Erythroblast (primary cell): ENCODE results near the gene PCDH8.
A peak's percentile ranks its signal among the peaks of the same experiment; 100 is the strongest.

ENCODE experiments used
- DNase-seq, 2 experiments: peaks; one replicate each; lab custom pipeline; 2025; lab: John Stamatoyannopoulos, UW
- GATA1 ChIP-seq: IDR thresholded peaks from 2 replicates; pipeline ENCODE4 v1.6.1; 2011; ENCODE audit warnings: low read depth, mild to moderate bottlenecking, control low read depth, low read length, moderate library complexity
- POLR2A ChIP-seq: IDR thresholded peaks from 2 replicates; pipeline ENCODE4 v1.6.1; 2011; ENCODE audit warnings: mild to moderate bottlenecking, low read length

PCDH8 gene

DNA sequence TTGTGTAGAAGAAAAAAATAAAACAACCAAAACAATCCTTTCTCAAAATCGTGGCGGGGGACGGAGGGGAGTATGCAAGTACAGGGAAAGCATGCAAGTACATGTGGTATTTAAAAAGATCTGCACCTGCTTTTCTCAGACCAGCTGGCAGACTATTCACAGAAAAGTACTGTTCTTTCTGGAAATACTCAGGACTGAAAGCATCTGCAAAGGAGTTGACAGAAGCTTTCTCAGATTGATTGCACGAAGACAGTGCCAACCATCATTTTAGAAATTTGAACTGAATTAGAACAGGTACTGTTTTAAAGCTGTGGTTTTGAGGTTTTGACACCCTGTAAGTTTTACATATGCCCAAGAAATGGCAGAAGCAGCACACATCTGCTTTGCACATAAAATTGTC, 19.8 kb upstream of the PCDH8 start:
- DNase-seq = no peak
- TF ChIP-seq GATA1 = no peak
- TF ChIP-seq POLR2A = no peak

DNA sequence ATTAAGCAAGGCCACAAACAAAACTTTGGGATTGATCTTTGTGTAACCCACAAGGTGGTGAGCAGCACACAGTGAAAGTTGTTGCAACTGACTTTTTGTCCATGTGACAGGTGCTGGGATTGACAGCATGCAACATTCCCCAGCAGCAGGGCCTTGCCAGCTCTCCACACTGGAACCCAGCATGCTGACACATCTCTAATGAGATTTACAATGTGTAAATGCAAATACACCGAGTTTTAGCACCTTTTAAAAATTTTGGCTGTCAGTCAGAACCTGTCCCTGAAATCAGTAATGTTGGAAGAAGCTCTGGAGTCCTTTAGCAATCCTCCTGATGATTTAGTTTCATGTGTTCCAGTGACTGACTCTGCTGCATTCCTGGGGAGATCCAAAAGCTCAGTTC, 16.5 kb upstream of the PCDH8 start:
- no peak for DNase-seq
- no peak for TF ChIP-seq POLR2A
- TF ChIP-seq GATA1 = no peak

DNA sequence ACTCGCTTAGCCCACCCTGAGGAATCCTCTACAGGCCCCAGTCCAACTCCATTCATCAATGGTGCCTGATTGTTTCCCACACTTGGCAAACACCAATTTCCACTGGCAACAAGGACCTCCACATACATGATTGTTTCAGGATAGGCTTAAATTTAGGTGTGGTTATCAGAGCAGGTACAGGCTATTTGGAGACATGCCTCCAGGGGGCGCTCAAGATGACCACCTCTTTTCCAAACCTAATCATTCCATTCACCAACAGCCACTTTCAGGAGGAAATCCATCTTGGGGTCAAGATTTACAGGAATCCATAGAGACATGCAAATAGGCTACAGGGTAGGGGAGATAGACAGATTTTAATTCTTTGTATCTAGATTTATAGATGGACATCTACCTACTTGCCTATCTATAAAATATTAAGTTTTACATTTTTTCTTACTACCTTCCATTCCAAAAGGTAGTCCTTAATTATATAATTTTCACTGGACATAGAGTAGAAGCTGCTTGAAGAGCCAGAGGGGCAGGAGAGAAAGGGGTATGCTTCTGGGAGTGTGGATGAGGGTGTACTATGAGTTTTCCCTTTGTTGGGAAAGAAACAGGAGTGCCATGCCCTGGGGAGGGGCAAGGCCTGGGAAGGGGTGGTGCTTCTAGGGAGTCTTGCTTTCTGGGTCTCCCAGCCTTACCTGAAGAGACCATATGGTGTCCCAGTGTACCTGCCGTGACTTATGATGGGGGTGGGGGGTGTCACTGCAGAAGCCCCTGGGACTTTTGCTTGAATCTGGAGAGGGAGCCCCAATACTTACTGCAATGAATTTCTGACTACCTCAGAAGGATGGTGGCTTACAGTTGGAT, 14.1 kb upstream of the PCDH8 start:
- DNase-seq = peak; percentile 21 to 59
- TF ChIP-seq GATA1 (no peak), POLR2A (no peak)

DNA sequence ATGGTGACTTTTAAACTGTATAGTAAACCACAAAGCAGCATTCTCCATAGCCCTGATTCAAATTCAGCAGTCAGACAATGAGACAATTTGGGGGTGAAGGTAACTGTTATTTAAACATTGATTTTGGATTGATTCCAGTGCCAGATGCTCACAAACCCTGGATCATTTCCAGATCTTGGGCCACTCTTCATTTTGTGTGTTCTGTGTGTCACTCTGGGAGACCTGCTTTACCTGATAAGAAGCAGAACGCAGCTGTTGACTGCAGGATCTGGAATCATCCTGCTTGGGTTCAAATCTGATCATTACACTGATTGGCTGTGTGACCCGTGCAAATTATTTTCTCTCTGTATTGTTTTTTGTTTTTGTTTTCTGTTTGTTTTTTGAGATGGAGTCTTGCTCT, 4.0 kb upstream of the PCDH8 start:
- DNase-seq = no peak
- TF ChIP-seq POLR2A (no peak), GATA1 (no peak)

DNA sequence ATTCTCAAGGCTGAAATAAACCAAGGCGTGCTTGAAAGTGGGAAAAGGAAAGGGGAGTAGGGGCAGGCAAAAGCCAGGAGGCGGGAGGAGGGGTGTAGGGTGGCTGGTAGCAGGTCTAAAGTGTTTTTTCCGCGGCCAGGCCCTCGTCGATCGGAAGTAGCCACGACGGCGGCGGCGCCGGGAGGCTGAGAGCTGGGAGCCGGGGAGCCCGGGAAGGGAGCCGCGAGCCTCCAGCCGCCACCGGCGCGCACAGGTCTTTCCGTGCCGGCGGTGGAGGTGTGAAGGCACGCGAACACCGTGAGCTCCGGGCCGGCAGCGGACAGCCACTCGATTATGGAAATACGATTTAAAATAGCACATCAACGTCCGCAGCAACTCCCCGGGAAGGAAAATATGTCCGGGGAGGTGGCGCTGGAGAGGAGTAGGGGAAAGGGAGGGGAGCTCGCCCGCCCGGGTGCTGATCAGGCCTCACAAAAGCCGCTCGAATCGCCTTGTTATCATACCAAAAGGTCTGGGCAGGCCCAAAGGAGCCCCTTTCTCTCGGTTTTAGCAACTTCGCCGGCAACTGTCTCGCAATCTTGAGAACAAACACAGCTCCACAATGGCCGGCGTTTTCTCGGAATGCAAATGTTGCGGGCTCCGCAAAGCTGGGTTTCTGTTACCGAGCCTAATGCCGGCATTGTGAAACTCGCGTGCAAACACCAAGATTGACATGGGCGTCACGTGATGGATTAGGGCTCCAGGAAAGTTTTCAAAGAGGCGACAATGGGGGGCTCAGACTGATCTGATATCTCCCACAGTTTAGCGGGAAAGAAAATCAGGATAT, 2.9 kb upstream of the PCDH8 start:
- no peak for DNase-seq
- no peak for TF ChIP-seq GATA1
- no peak for TF ChIP-seq POLR2A

DNA sequence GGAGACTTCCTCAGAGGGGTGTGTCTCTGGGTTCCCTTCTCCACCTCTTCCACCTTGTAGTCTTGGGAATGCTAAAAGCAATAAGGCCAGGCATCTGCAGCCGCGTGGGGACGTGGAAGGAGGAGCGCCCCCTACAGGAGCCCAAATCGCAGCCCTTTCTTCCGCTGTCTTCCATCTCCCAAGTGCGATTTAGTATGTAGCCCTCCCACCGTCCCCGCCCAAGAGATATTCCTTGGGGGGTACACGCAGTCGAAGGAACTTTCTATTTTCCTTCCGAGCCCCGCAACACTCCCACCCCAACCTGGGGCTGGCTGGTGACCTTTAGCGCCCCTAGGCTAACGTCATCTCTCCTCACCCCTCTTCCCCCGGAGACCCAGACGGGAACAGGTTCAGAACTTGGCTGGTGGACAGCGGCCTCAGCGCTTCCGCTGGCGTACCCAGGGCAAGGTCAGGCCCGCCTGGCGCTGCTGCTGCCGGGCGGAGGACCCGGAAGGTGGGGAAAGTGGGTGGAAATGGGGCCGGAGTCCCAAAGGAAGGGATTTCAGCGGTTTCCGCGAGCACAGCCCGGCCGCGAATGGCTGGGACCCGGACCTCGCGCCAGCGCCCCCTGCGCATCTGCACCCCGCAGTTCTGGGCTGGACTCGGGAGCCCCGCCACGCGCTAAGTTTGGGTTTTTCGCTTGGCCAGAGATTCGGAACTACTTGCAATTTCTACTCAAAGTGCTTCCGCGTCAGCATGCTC, 2.1 kb upstream of the PCDH8 start:
- peak; percentile 39 to 44 for DNase-seq
- TF ChIP-seq POLR2A (no peak), GATA1 (no peak)

DNA sequence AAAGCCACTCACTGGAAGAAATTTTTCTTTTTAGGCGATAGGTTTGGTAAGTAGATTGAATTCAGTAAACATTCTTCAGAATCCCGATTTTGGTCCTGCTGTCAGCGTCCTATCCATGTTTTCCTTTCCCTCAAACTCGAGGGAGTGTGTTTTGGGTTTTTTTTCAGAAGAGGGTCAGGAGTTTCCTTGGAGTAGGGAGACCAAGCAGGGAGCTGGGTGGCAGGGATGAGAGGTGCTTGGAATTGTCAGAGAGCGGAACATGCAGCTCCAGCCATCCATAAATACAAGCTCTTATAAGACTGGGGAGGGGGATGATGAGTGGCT, 1.6 kb upstream of the PCDH8 start:
- TF ChIP-seq GATA1 (no peak), POLR2A (no peak)
- no peak for DNase-seq

DNA sequence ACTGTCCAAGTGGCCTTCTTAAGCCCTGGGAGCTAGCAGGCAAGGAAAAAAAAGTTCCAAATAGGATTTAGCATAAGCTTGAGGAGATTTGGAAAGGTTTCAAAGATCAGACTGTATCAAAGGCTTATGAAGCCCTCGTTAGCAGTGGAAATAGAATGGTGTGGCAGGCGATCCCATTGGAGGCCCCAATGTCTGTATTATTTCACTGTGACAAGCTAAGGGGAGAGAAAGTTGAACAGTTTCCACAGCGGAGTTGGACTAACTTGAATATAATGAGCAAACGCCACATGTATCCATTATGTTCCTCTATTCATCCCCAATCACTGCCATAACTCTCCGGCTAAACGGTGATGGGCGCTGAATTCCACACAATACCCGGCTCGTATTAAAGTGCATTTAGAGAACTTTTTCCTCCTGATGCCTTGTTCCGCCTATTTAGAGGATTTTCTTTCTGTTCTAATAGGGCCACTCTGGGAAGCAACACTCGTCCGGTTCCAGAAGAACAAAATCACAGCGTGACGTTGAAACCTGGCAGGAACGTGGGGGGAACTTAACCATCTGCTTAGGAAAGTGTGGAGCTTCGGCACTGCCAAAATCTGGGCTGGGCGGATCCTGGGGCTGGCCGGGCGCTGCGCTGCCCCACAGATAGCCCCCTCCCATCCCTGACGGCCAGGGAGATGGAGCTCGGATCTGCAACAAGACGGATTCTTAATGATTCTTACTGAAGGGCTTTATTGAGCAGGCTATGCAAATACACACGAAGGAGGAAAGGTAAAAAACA, 1.0 kb upstream of the PCDH8 start:
- DNase-seq = no peak
- TF ChIP-seq POLR2A (no peak), GATA1 (no peak)

DNA sequence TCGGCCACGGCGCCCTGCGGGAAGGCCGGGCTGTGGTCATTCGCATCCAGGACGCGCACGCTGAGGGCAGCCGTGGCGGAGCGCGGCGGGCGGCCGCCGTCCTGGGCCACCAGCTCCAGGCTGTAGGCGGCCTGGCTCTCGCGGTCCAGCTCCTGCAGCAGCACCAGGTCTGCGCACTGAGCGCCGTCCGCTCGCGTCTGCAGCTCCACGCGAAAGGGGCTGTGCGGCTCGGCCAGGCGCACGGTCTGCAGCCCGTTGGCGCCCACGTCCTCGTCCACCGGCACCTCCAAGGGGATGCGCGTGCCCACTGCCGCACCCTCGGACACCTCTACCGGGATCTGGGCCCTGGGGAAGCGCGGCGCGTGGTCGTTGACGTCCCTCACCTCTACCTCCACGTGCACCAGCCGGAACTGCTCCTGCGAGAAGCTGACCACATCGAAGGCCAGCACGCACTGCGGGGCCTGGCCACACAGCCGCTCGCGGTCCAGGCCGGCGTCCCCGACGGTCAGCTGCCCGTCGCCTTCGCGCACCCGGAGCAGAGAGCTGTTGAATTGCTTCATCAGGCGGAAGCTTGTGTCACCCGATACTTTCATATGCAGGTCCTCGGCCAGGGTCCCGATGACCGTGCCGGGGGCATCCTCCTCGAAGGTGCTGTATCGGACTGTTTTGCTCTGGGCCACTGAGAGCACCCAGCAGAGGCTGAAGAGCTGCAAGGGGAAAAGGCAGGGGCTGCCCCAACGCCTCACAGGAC, 583 bp downstream of the PCDH8 start:
- TF ChIP-seq POLR2A (no peak), GATA1 (no peak)
- DNase-seq = peak in 1 of 2 experiments; percentile 3

DNA sequence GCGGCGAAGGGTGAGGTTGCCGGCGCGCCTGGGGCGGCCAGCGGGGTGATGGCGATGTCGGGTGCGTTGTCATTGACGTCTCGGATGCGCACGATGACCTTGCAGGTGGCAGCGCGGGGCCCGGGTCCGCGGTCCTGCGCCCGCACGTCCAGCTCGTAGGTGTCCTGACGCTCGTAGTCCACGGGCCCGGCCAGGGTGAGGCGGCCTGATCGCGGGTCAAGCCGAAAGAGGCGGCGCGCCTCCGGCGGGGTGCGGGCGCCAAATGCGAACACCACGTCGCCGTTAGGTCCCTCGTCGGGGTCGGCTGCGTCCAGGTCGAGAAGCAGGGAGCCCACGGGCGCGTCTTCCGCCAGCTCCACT, 1.1 kb downstream of the PCDH8 start:
- no peak for DNase-seq
- TF ChIP-seq POLR2A = no peak
- no peak for TF ChIP-seq GATA1

DNA sequence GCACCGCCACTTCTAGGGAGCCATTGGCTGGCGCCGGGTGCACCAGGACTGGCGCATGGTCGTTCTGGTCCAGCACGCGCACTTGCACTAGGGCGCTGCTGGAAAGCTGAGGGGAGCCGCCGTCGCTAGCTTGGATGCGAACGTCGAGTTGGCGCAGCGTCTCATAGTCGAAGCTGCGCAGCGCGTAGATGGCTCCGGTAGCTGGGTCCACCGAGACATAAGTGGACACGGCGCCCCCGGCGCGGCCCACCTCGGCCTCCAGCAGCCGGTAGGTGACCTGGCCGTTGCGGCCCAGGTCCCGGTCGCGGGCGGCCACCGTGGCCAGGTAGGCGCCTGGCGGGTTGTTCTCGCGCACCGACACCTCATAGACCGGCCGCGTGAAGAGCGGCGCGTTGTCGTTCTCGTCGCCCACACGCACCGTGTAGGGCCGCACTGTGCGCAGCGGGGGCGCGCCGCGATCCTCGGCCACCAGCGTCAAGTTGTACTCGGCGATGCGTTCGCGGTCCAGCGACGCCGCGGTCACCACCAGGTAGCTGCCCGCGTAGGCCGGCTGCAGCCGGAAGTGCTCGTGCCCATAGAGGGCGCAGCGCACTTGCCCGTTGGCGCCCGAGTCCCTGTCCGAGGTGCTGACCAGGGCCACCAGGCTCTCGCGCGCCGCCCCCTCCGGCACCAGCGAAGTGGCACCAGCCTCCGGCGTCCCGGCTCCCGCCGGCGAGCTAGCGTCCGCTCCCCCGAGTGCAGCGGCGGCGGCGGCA, 1.7 kb downstream of the PCDH8 start:
- DNase-seq = peak; percentile 68 to 69
- no peak for TF ChIP-seq POLR2A
- no peak for TF ChIP-seq GATA1
